HG02642 (cell line): ENCODE data around the gene LCN15.
"Not testable (repeated sequence)": the region's sequence is repeated elsewhere in the genome, so short reads cannot be mapped to it uniquely, and the experiment has no call there.

Source experiments
- ATAC-seq: cut with Tn5 transposase; IDR thresholded peaks from one replicate; pipeline ENCODE4 v1.9.1; 2021; ENCODE audit warnings: mild to moderate bottlenecking; ENCODE audit not compliant: unreplicated experiment, poor library complexity

The LCN15 gene

DNA sequence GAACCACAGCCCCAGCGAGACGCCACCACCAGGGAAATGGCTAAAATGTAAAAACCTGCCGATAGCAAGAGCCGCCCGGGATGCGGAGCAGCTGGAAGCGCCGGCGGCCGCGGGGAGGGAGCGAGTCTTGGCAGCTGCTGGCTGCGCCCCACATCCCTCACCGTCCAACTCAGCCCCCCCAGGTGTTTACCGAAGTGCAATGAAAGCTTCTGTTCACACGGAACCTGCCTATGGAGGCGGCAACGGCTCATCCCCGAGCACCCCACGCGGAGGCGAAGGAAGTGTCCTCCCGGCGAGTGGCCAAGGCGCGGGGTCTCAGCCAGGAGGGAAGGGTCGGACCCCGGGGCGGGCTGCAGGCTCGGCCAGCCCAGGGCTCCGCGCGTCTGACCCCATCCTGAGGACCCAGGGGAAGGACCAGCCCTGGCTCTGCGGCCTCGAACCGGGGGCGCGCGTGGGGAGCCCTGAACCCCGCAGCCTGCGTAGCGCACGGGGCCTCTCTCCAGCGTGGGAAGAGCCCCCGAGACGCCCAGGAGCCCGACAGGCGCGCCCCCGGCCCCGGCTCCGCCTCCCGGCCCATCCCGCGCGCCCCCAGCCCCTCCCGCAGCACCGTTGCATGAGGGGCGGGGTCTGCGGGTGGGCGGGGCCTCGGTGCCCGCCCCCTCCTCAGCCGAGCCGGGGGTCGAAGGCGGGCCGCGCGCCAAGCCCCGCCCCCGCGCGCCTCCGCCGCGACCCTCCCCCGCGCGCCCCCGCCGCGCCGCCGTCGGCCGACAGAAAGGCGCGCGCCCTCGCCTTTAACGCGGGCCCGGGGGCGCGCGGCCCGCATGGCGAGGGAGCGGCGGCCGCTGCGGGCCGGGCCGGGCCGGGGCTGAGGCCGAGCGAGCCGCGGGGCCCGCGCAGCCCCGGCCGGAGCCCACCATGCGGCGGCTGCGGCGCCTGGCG is 52.3 kb downstream of the LCN15 start, which contains the start of gene DIPK1B:
TSS of gene DIPK1B (plus strand) at position 822 of the 939 bp plus-strand sequence. CDS start at position 916, 94 bp downstream.
- no peak for ATAC-seq

DNA sequence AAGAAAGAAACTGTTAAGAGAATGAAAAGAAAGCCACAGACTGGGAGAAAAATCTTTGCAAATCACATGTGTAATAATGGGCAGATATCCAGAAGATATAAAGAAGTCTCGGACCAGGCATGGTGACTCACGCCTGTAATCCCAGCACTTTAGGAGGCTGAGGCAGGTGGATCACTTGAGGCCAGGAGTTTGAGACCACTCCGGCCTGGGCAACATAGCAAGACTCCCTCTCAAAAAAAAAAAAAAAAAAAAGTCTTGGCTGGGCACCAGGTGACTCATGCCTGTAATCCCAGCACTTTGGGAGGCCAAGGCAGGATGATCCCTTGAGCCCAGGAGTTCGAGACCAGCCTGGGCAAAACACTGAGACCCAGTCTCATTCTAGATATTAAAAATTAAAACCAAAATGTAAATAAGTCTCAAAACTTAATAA is 53.1 kb downstream of the LCN15 start:
- not testable (repeated sequence) for ATAC-seq

DNA sequence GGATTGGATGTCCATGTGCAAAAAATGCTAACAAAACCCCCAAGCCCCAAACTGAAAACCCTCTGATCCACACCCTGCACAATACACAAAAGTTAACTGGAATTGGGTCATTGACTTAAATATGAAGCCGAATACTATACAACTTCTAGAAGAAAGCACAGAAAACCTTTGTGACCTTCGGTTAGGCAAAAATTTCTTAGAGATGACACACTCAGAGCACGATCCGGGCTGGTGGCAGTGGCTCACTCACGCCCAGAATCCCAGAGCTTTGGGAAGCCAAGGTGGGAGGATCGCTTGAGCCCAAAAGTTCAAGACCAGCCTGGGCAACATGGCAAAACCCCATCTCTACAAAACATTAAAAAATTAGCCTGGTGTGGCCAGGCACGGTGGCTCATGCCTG is 53.8 kb downstream of the LCN15 start:
- no peak for ATAC-seq
